Right ventricle myocardium superior (tissue), 1 donor: ENCODE data around the gene TAGLN. TPM values are rescaled to one million over a fixed set of nuclear protein-coding genes. Genes with fewer than 3 reads are reported as not detected.

Experiments
- ATAC-seq: fragments of 200-7000 bp; cut with Tn5 transposase; one replicate; pipeline ENCODE4 v1.9.1; 2020; ENCODE audit warnings: mild to moderate bottlenecking; ENCODE audit not compliant: poor library complexity
- DNase-seq: peaks from one replicate; pipeline ENCODE4 v3.0.0-alpha.2; 2020
- intact Hi-C: fragments of 100-400 bp; cut with DNase I; formaldehyde crosslinking; loops from one replicate; pipeline ENCODE4 v1.11.2; 2022
- total RNA-seq: library from RNA; stranded (reverse); fragmentation: NEBNext Ultra II Directional; extraction: Animal tissue kit (Norgen Biotek cat#: 25700); gene quantifications from one replicate; pipeline ENCODE4 v1.2.1, GENCODE V29; 2021
- donor health status: DM: no; HTN: yes; CAD: no; lungs with severe emphysema.

The TAGLN gene
- total RNA-seq, 1 donor from 2014 or later: 91.4 TPM

GRCh38 chr11:117220999-117221774 lies 22.0 kb downstream of the TAGLN start:
- ATAC-seq (peak; percentile 67), DNase-seq (peak; percentile 69)
- intact Hi-C loops: loop anchor here (5.0 to 10.0 kb wide), 2 partner anchors 39 to 426 kb away; partner anchors contain the start of gene APOA5

GRCh38 chr11:117221775-117222517 lies 22.8 kb downstream of the TAGLN start:
- ATAC-seq: peak; percentile 57
- intact Hi-C loops: loop anchor here (5.0 to 10.0 kb wide), 2 partner anchors 40 to 427 kb away; partner anchors contain the start of gene APOA5
- peak; percentile 83 for DNase-seq

GRCh38 chr11:117222991-117223740 lies 24.0 kb downstream of the TAGLN start:
- DNase-seq (no peak), ATAC-seq (no peak)
- intact Hi-C loops: loop anchor here (5.0 to 10.0 kb wide), 2 partner anchors 41 to 428 kb away; partner anchors contain the start of gene APOA5

- intact Hi-C loops: loop anchor here (5.0 to 10.0 kb wide), 2 partner anchors 42 to 429 kb away; partner anchors contain the start of gene APOA5
- ATAC-seq: no peak
- DNase-seq: no peak
Observed at GRCh38 chr11:117223741-117224689, 24.8 kb downstream of the TAGLN start.

- intact Hi-C loops: loop anchor here (10.0 kb wide), 1 partner anchor 431 kb away; the partner anchor contains the start of gene APOA5
- DNase-seq (no peak), ATAC-seq (no peak)
Observed at GRCh38 chr11:117225553-117226170, 26.5 kb downstream of the TAGLN start.

- intact Hi-C loops: loop anchor here (10.0 kb wide), 1 partner anchor 432 kb away; the partner anchor contains the start of gene APOA5
- ATAC-seq (peak; percentile 76), DNase-seq (no peak)
Observed at GRCh38 chr11:117226388-117227385, 27.5 kb downstream of the TAGLN start.

GRCh38 chr11:117228091-117228490 lies 28.9 kb downstream of the TAGLN start:
- ATAC-seq: no peak
- intact Hi-C loops: loop anchor here (10.0 kb wide), 1 partner anchor 433 kb away; the partner anchor contains the start of gene APOA5
- DNase-seq: no peak

GRCh38 chr11:117229411-117229810 lies 30.2 kb downstream of the TAGLN start:
- DNase-seq (no peak), ATAC-seq (no peak)
- intact Hi-C loops: loop anchor here (10.0 kb wide), 1 partner anchor 435 kb away; the partner anchor contains the start of gene APOA5

GRCh38 chr11:117229931-117230285 lies 30.7 kb downstream of the TAGLN start:
- ATAC-seq (no peak), DNase-seq (no peak)
- intact Hi-C loops: loop anchor here (10.0 kb wide), 1 partner anchor 435 kb away; the partner anchor contains the start of gene APOA5

GRCh38 chr11:117230286-117230961 lies 31.3 kb downstream of the TAGLN start:
- intact Hi-C loops: no loop called here
- no peak for DNase-seq
- no peak for ATAC-seq

GRCh38 chr11:117230999-117231841 lies 32.0 kb downstream of the TAGLN start:
- intact Hi-C loops: no loop called here
- ATAC-seq (no peak), DNase-seq (no peak)

GRCh38 chr11:117231842-117232091 lies 32.6 kb downstream of the TAGLN start, which contains the start of gene PCSK7:
TSS of gene PCSK7 (minus strand) at chr11:117232073. CDS start at chr11:117229844, 2,229 bp downstream.
- peak; percentile 90 for DNase-seq
- no peak for ATAC-seq
- intact Hi-C loops: no loop called here

GRCh38 chr11:117232092-117232878 lies 33.1 kb downstream of the TAGLN start, which contains the start of gene RNF214:
TSS of gene RNF214 (plus strand) at chr11:117232671. CDS start at chr11:117234273, 1,602 bp downstream.
- DNase-seq (peak; percentile 84), ATAC-seq (peak; percentile 95)
- intact Hi-C loops: no loop called here

- peak; percentile 27 for ATAC-seq
- intact Hi-C loops: no loop called here
- no peak for DNase-seq
Observed at GRCh38 chr11:117232911-117233409, 33.8 kb downstream of the TAGLN start.
